Osteocyte (in vitro differentiated cells): ENCODE results near the gene ITPR1. TPM values are rescaled to one million over a fixed set of nuclear protein-coding genes. Genes with fewer than 3 reads are reported as not detected.

Experiments used
- DNase-seq: peaks from one replicate; pipeline ENCODE4 v3.0.0; 2021; ENCODE audit warnings: mixed read lengths; ENCODE audit not compliant: unreplicated experiment; ENCODE audit errors: extremely low spot score
- H3K27ac Mint-ChIP-seq: one replicate; pipeline ENCODE4 v1.8.0; 2021; ENCODE audit warnings: mild to moderate bottlenecking, mixed read lengths; ENCODE audit not compliant: unreplicated experiment
- H3K27me3 Mint-ChIP-seq: one replicate; pipeline ENCODE4 v1.8.0; 2021; ENCODE audit warnings: mixed read lengths; ENCODE audit not compliant: unreplicated experiment
- H3K36me3 Mint-ChIP-seq: one replicate; pipeline ENCODE4 v1.8.0; 2021; ENCODE audit warnings: mixed read lengths; ENCODE audit not compliant: unreplicated experiment
- H3K4me1 Mint-ChIP-seq: one replicate; pipeline ENCODE4 v1.8.0; 2021; ENCODE audit warnings: mixed read lengths; ENCODE audit not compliant: unreplicated experiment
- H3K4me3 Mint-ChIP-seq: one replicate; pipeline ENCODE4 v1.8.0; 2021; ENCODE audit warnings: mild to moderate bottlenecking, moderate library complexity, mixed read lengths; ENCODE audit not compliant: unreplicated experiment
- H3K9me3 Mint-ChIP-seq: one replicate; pipeline ENCODE4 v1.8.0; 2021; ENCODE audit warnings: mixed read lengths; ENCODE audit not compliant: unreplicated experiment
- CTCF ChIP-seq: fragments of 200-600 bp; sonication (generic); IDR thresholded peaks from 2 replicates; pipeline ENCODE4 v1.5.0; 2021; ENCODE audit warnings: antibody characterized with exemption, mild to moderate bottlenecking, moderate library complexity
- total RNA-seq: library from RNA; stranded (reverse); gene quantifications from 2 replicates; pipeline ENCODE4 v1.2.1, GENCODE V29; 2021

Gene ITPR1
- total RNA-seq, 1 donor from 2014 or later: 34.3 TPM

GRCh38 chr3:4763604-4764247 lies 270.6 kb downstream of the ITPR1 start:
- no peak for TF ChIP-seq CTCF
- no peaks in the 10 kb centered on the region for H3K27me3 Mint-ChIP-seq
- peaks cover 14% of the 10 kb centered on the region for H3K9me3 Mint-ChIP-seq
- no peak overlapping the region for H3K4me3 Mint-ChIP-seq
- no peak for DNase-seq
- peaks cover 14% of the 10 kb centered on the region for H3K36me3 Mint-ChIP-seq
- no peaks in the 10 kb centered on the region for H3K4me1 Mint-ChIP-seq
- no peak overlapping the region for H3K27ac Mint-ChIP-seq

- H3K36me3 Mint-ChIP-seq: peaks cover 9% of the 10 kb centered on the region
- H3K9me3 Mint-ChIP-seq: peaks cover 14% of the 10 kb centered on the region
- no peak for DNase-seq
- TF ChIP-seq CTCF: no peak
- H3K4me3 Mint-ChIP-seq: no peak overlapping the region
- H3K4me1 Mint-ChIP-seq: no peaks in the 10 kb centered on the region
- H3K27me3 Mint-ChIP-seq: no peaks in the 10 kb centered on the region
- H3K27ac Mint-ChIP-seq: no peak overlapping the region
These were observed 272.1 kb downstream of the ITPR1 start for GRCh38 chr3:4765212-4765611.

DNA sequence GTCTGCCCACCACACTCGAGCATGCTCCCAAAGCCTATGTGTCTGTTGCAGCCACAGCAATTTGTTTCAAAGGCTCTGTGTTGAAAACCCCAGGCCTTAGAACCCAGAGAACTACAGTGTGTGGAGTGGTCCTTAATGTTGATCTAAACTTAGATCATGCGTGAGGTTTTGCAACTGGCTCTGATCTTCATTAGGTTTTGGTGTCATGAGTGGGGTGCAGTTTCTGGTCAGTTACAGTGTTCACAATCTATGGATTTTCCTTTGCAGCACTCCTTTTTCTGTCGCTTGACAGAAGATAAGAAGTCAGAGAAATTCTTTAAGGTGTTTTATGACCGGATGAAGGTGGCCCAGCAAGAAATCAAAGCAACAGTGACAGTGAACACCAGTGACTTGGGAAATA lies 273.1 kb downstream of the ITPR1 start:
- Mint-ChIP-seq H3K27me3 (no peaks in the 10 kb centered on the region), H3K36me3 (peaks cover 9% of the 10 kb centered on the region), H3K27ac (no peak overlapping the region), H3K9me3 (peaks cover 9% of the 10 kb centered on the region), H3K4me3 (no peak overlapping the region), H3K4me1 (no peaks in the 10 kb centered on the region)
- TF ChIP-seq CTCF: no peak
- DNase-seq: no peak

DNA sequence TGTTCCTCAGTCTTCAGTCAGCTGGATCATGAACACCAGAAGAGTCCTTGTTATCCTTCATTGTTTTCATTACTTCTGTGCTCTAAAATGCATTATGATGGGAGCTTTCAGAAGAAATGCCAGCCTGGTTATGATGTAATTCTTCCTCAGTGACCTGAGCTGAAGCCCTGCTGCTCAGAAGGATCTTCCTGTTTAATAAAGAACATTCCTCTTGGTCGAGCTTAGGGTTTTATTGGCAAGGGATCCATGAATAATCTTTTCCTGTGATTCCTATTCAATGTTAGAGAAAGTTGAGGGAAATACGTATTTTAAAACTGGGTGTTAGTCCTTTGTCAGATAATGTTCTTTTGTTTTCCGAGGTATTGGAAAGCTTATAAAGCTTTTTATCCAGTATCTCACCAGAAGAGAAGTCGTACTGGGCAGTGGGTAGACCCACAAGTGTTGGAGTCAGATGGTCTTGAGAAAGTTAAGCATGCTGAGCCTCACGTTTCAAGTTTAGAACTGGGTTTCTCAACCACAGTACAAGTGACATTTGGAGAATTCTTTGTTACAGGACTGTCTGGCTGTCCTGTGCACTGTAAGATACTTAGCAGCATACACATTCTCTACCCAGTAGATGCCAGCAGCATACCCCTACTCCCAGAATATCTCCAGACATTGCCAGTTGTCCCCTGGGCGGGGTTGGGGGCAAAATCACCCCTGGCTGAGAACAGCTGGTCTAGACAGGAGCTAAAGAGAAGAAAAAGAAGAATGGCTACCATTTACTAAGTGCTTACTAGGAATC lies 273.8 kb downstream of the ITPR1 start:
- peaks cover under 1% of the 10 kb centered on the region for H3K4me1 Mint-ChIP-seq
- H3K36me3 Mint-ChIP-seq: peaks cover 9% of the 10 kb centered on the region
- no peaks in the 10 kb centered on the region for H3K27me3 Mint-ChIP-seq
- DNase-seq: no peak
- H3K9me3 Mint-ChIP-seq: peaks cover 9% of the 10 kb centered on the region
- H3K4me3 Mint-ChIP-seq: no peak overlapping the region
- TF ChIP-seq CTCF: no peak
- H3K27ac Mint-ChIP-seq: no peak overlapping the region

- no peak for DNase-seq
- no peak overlapping the region for H3K27ac Mint-ChIP-seq
- no peak overlapping the region for H3K4me3 Mint-ChIP-seq
- H3K36me3 Mint-ChIP-seq: peaks cover 5% of the 10 kb centered on the region
- peaks cover 8% of the 10 kb centered on the region for H3K4me1 Mint-ChIP-seq
- peaks cover 9% of the 10 kb centered on the region for H3K9me3 Mint-ChIP-seq
- H3K27me3 Mint-ChIP-seq: no peaks in the 10 kb centered on the region
- no peak for TF ChIP-seq CTCF
These were observed 274.9 kb downstream of the ITPR1 start for GRCh38 chr3:4768021-4768420.
